Activated naive CD8-positive, alpha-beta T cell treated with anti-CD3 and anti-CD28 coated beads, Interleukin-2, amount 10 ng/mL, durations not matched to agents 7 days and 5 days (primary cell): Measurements from ENCODE around the gene TBXT. TPM values are rescaled to one million over a fixed set of nuclear protein-coding genes. Genes with fewer than 3 reads are reported as not detected.
"Not testable (repeated sequence)": the region's sequence is repeated elsewhere in the genome, so short reads cannot be mapped to it uniquely, and the experiment has no call there.

Experiments used
- ATAC-seq: fragments of 150-1000 bp; cut with Tn5 transposase; one replicate; pipeline ENCODE4 v1.10.0; 2021; ENCODE audit warnings: low read depth, moderate library complexity
- POLR2A ChIA-PET: fragments of 350-600 bp; sonication (Branson Sonifier 250); formaldehyde crosslinking; loops from one replicate; lab custom pipeline; 2021; ENCODE audit warnings: antibody characterized with exemption; lab: Charles Lee
- DNase-seq: peaks from one replicate; pipeline ENCODE4 v3.0.0; 2021
- H3K27ac Mint-ChIP-seq: one replicate; pipeline ENCODE4 v1.8.0; 2022; ENCODE audit warnings: mild to moderate bottlenecking, mixed read lengths
- H3K27me3 Mint-ChIP-seq: one replicate; pipeline ENCODE4 v1.8.0; 2022; ENCODE audit warnings: mild to moderate bottlenecking, moderate library complexity, mixed read lengths
- H3K36me3 Mint-ChIP-seq: one replicate; pipeline ENCODE4 v1.8.0; 2021; ENCODE audit warnings: mild to moderate bottlenecking, mixed read lengths
- H3K4me1 Mint-ChIP-seq: one replicate; pipeline ENCODE4 v1.8.0; 2021; ENCODE audit warnings: mixed read lengths
- H3K4me3 Mint-ChIP-seq: one replicate; pipeline ENCODE4 v1.8.0; 2022; ENCODE audit warnings: mild to moderate bottlenecking, moderate library complexity, mixed read lengths
- H3K9me3 Mint-ChIP-seq: one replicate; pipeline ENCODE4 v1.8.0; 2021; ENCODE audit warnings: mixed read lengths
- total RNA-seq, 2 experiments: library from RNA; stranded (reverse); gene quantifications; one replicate each; pipeline ENCODE4 v1.2.3, GENCODE V29; 2021

Gene TBXT
- total RNA-seq, 2 experiments from 2014 or later: not detected

DNA sequence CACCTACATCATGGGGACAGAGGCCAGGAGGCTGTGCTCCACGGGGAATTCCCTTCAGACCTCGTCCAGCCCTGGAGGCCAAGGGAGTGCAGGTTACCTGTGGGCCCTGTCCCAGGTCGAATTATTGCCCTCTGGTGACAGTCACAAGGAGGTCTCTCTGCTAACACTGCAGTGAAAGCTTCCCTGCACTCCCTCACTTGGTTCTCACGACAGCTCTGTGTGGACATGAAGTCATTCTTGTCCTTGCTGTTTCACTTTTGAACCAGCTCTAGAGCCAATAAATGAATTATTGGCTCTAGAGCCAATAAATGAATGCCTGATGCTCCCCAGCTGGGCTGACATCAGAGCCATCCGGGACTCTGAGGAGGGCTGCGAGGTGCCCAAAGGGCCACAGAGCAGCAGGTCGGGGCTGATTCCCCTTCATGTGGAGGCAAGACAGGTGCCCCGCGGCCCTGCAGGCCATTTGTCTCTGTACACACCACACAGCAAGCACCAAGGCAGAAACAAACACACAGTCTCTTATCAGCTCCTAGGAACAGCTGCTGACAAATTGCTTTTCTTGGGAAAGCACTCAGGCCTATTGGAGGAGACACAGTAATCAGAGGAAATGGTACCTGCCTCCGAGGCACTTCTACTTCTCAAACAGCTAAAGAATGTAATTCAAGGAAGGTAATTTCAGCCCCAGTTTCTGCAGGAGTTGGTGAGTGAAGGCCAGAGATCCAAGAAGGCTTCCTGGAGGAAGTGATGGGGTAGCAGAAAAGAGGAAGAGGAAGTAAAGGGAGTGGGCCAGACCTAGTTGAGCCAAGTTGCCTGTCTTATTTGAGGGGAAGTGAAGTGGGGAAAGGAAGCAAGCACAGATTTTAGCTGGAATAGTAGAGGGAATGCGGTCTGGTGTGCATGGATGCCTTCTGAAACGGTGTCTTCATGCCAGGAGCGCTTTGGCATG lies 27.5 kb upstream of the TBXT start:
- no peak overlapping the region for H3K4me3 Mint-ChIP-seq
- no peak for ATAC-seq

DNA sequence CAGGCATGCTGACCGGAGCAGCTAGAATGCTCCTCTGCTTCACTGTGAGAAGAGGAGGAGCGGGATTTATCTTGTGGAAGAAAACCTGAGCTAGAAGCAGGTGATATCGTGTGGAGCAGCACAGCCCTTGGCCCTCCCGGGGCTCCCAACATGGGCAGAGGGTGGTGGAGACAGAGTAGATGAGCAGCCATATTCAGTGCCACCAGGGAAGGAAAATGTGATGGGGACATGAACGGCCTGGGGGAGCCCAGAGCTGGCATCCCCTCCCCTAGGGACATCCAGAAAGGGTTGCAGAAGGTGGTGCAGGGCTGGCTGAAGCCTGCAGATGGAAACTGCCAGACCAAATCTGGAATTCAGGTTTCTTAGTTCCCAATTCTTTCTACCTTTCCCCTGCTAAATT lies 24.9 kb upstream of the TBXT start:
- POLR2A ChIA-PET: interaction anchor here (0.7 kb wide), 1 partner anchor 37 kb away, joined by 3 read pairs; no protein-coding TSS in a partner anchor
- H3K27me3 Mint-ChIP-seq: peaks cover 5% of the 10 kb centered on the region
- ATAC-seq (no peak), DNase-seq (no peak)
- H3K36me3 Mint-ChIP-seq: no peaks in the 10 kb centered on the region
- no peaks in the 10 kb centered on the region for H3K9me3 Mint-ChIP-seq
- peaks cover 2% of the 10 kb centered on the region for H3K4me1 Mint-ChIP-seq
- no peak overlapping the region for H3K4me3 Mint-ChIP-seq
- H3K27ac Mint-ChIP-seq: no peak overlapping the region

More for the DNA sequence above, 27.5 kb upstream of the TBXT start:
- no peaks in the 10 kb centered on the region for H3K9me3 Mint-ChIP-seq
- no peak overlapping the region for H3K27ac Mint-ChIP-seq
- POLR2A ChIA-PET: no interaction called here
- H3K27me3 Mint-ChIP-seq: peaks cover 14% of the 10 kb centered on the region
- H3K4me1 Mint-ChIP-seq: peaks cover 2% of the 10 kb centered on the region
- DNase-seq: no peak
- H3K36me3 Mint-ChIP-seq: no peaks in the 10 kb centered on the region

DNA sequence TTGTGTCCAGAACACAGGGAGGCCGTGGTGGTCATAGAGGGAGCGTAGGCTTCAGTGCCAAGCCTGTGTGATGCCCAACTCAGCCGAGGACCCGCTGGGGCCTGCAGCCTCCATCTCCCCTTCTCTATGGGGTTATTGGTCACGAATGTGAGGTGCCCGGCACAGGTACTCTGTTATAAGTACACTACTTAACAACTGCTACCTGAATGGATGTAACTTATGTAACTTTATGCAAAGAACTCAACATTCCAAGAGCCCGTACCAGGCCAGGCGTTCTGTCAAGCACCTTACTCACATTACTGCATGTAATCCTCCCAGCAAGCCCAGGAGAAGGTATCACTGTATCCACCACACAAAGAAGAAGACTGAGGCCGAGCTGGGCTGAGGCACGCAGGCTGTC lies 24.5 kb upstream of the TBXT start:
- no peak for ATAC-seq
- POLR2A ChIA-PET: interaction anchor here (0.7 kb wide), 1 partner anchor 37 kb away, joined by 3 read pairs; no protein-coding TSS in a partner anchor
- Mint-ChIP-seq H3K4me1 (peaks cover 2% of the 10 kb centered on the region), H3K36me3 (no peaks in the 10 kb centered on the region), H3K9me3 (no peaks in the 10 kb centered on the region), H3K27me3 (peaks cover 5% of the 10 kb centered on the region), H3K4me3 (no peak overlapping the region), H3K27ac (no peak overlapping the region)
- DNase-seq: no peak

DNA sequence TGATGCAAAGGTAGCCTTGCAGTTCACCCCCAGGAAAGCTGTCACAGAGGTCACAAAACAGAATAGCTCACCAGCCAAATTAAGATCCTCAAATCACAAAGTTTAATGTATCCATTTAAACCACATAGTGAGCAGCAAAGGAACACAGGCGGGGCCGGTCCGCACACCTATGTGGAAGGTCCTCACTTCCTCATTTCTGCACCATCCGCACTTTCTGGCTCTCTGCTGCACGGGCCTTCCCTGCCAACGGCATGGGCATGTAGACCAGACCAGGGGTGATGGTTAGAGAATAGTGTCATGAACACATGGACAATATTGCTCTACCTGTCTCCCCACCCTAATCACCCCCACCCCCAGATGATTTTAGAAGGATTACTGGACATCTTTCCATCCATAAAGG lies 12.1 kb upstream of the TBXT start:
- no peaks in the 10 kb centered on the region for H3K4me1 Mint-ChIP-seq
- H3K36me3 Mint-ChIP-seq: no peaks in the 10 kb centered on the region
- peaks cover 22% of the 10 kb centered on the region for H3K27me3 Mint-ChIP-seq
- no peak for ATAC-seq
- H3K4me3 Mint-ChIP-seq: no peak overlapping the region
- POLR2A ChIA-PET: no interaction called here
- DNase-seq: no peak
- H3K9me3 Mint-ChIP-seq: no peaks in the 10 kb centered on the region
- no peak overlapping the region for H3K27ac Mint-ChIP-seq

DNA sequence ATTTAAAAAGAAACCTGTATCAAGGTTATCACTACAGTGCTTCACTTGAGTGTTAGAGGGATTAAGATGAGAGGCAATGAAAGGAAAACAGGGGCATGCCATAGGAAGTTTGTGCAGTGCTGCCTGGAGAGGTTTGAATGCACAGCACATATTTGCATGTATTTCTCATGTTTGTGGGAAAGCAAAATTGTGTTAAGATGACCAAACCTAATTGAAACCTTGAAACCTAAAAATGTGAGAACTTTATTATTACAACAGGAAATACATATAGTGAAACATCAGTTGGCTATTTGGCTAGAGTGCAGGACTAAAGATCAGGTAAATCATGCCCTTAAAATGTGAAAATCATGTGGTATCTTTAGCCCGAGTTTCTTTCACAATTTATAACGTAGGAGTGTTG lies 8.5 kb upstream of the TBXT start:
- POLR2A ChIA-PET: no interaction called here
- Mint-ChIP-seq H3K27ac (no peak overlapping the region), H3K4me3 (no peak overlapping the region), H3K27me3 (peaks cover 15% of the 10 kb centered on the region), H3K9me3 (no peaks in the 10 kb centered on the region), H3K36me3 (no peaks in the 10 kb centered on the region), H3K4me1 (no peaks in the 10 kb centered on the region)
- ATAC-seq (no peak), DNase-seq (no peak)

DNA sequence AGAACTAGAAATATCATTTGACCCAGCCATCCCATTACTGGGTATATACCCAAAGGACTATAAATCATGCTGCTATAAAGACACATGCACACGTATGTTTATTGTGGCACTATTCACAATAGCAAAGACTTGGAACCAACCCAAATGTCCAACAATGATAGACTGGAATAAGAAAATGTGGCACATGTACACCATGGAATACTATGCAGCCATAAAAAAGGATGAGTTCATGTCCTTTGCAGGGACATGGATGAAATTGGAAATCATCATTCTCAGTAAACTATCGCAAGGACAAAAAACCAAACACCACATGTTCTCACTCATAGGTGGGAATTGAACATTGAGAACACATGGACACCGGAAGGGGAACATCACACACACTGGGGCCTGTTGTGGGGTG lies 7.4 kb upstream of the TBXT start:
- POLR2A ChIA-PET, H3K9me3 Mint-ChIP-seq, H3K4me1 Mint-ChIP-seq, DNase-seq, ATAC-seq, H3K4me3 Mint-ChIP-seq, H3K36me3 Mint-ChIP-seq, H3K27ac Mint-ChIP-seq: not testable (repeated sequence)
- peaks cover 22% of the 10 kb centered on the region for H3K27me3 Mint-ChIP-seq

DNA sequence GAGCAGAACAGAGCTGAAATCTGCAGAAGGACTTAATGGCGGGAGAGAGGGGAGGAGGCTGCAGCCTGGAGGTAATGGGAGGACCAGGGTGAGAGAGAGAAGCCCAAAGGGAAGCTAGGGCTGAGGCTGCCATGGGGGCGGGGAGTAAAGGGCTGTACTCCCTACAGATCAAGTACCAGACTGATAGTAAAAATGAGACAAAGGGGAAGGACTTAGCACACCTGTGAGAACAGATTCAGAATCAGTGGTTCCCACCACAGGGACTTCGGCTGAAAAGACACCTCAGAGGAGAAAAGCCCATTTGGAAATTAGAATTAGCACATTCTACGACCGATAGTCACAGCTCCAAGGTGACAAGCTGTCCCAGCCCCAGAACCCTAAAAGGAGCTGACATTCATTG lies 6.4 kb upstream of the TBXT start:
- H3K27me3 Mint-ChIP-seq: peaks cover 27% of the 10 kb centered on the region
- ATAC-seq: no peak

DNA sequence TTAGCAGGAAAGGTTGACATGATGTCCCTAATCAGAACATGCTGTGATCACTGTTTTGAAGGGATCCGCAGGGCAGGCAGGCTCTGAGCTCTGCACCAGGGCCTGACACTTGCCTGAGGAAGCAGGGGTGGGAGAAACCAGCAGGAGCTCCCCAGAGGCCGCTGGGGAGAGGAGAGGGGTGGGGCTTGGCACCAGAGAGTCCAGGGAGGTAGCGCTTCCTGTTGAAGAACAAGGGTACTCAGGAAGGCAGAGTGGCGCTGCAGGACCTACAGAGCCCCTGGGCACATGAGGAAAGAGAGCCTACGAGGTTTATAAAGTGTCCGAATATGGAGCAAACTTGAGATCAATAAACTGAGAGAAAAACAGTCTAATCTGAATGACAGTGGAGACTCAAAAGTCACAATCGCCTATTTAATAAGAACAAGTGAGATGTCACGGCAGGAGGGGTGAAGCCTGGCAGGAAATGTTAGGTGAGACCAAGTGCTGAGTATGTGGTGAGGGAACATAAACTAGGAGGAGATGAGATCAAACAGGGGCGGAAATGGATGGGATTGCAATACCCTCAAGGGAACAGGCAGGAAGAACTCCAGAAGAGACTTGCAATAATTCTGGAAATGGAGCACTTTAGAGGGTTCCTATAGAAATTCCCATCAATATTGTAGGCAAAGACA lies 5.8 kb upstream of the TBXT start:
- no peaks in the 10 kb centered on the region for H3K36me3 Mint-ChIP-seq
- peaks cover 33% of the 10 kb centered on the region for H3K27me3 Mint-ChIP-seq
- DNase-seq (no peak), ATAC-seq (no peak)
- H3K27ac Mint-ChIP-seq: no peak overlapping the region
- H3K4me1 Mint-ChIP-seq: peaks cover 3% of the 10 kb centered on the region
- H3K4me3 Mint-ChIP-seq: no peak overlapping the region
- POLR2A ChIA-PET: no interaction called here
- no peaks in the 10 kb centered on the region for H3K9me3 Mint-ChIP-seq

More for the DNA sequence above, 6.4 kb upstream of the TBXT start:
- no peaks in the 10 kb centered on the region for H3K4me1 Mint-ChIP-seq
- no peak overlapping the region for H3K27ac Mint-ChIP-seq
- no peak overlapping the region for H3K4me3 Mint-ChIP-seq
- H3K36me3 Mint-ChIP-seq: no peaks in the 10 kb centered on the region
- no peaks in the 10 kb centered on the region for H3K9me3 Mint-ChIP-seq
- no peak for DNase-seq
- POLR2A ChIA-PET: no interaction called here

DNA sequence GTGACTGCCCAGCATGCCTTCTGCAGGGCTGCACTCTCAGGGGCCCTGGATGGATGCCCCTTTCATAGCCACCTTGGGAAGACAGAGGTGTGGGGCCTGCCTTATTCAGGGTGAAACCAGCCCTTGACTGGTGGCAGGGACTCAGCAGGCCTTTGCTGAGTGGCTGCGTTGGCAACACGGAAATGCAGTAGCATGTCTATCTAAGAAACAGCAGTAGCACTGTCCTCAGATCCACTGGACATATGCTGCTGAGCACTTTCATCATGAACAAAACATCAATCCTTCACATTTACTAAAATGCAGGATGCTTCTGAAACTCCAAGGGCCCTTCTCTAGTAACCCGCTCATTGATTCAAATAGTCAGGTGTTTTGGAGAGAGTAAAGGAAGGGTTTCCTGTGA lies 4.9 kb upstream of the TBXT start:
- no peaks in the 10 kb centered on the region for H3K36me3 Mint-ChIP-seq
- peaks cover 5% of the 10 kb centered on the region for H3K4me1 Mint-ChIP-seq
- no peaks in the 10 kb centered on the region for H3K9me3 Mint-ChIP-seq
- POLR2A ChIA-PET: no interaction called here
- ATAC-seq (no peak), DNase-seq (no peak)
- no peak overlapping the region for H3K27ac Mint-ChIP-seq
- peaks cover 33% of the 10 kb centered on the region for H3K27me3 Mint-ChIP-seq
- no peak overlapping the region for H3K4me3 Mint-ChIP-seq

DNA sequence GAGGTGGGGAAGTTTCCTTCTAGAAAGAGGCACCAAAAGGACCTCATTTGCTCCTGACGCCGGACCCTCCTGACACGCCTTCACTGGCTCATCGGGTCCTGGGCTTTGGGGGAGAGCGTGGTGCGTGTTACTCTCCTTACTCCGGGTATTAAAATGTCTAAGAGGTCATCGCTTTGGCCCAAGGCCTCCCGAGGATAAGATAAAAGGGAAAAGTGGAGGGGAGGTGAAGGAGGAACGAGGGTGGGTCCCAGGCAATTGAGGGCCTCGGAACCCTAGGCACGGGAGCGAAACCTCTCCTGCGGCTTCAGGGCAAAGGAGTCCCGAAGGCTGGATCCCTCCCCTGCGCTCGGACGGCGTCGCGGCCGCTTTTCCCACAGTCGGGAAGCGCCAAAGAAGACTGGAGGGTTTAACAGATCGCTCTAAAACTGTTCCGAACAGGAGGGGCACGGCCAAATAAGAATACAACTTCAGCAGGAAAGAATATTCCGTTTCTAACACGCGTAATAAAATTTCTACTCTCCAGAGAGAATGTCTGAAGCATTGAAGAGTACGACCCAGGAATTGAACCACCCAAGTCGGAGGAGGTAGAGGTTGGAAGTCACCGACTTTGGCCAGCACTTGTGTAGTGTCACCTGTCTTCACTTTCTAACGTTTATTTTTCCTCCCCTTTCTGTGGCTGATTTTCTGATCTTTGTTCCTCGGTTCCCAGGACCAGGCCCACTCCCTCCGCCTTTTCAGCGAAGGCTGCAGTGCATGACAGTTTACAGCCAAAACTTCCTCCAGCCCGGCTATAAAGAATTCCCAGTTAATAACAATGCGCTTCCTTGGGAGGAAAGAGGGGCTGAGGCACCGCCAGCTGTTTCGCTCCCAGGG lies 2.1 kb upstream of the TBXT start:
- H3K4me3 Mint-ChIP-seq: no peak overlapping the region
- H3K9me3 Mint-ChIP-seq: no peaks in the 10 kb centered on the region
- DNase-seq (no peak), ATAC-seq (no peak)
- peaks cover 54% of the 10 kb centered on the region for H3K27me3 Mint-ChIP-seq
- H3K4me1 Mint-ChIP-seq: peaks cover 5% of the 10 kb centered on the region
- no peaks in the 10 kb centered on the region for H3K36me3 Mint-ChIP-seq
- POLR2A ChIA-PET: no interaction called here
- no peak overlapping the region for H3K27ac Mint-ChIP-seq

DNA sequence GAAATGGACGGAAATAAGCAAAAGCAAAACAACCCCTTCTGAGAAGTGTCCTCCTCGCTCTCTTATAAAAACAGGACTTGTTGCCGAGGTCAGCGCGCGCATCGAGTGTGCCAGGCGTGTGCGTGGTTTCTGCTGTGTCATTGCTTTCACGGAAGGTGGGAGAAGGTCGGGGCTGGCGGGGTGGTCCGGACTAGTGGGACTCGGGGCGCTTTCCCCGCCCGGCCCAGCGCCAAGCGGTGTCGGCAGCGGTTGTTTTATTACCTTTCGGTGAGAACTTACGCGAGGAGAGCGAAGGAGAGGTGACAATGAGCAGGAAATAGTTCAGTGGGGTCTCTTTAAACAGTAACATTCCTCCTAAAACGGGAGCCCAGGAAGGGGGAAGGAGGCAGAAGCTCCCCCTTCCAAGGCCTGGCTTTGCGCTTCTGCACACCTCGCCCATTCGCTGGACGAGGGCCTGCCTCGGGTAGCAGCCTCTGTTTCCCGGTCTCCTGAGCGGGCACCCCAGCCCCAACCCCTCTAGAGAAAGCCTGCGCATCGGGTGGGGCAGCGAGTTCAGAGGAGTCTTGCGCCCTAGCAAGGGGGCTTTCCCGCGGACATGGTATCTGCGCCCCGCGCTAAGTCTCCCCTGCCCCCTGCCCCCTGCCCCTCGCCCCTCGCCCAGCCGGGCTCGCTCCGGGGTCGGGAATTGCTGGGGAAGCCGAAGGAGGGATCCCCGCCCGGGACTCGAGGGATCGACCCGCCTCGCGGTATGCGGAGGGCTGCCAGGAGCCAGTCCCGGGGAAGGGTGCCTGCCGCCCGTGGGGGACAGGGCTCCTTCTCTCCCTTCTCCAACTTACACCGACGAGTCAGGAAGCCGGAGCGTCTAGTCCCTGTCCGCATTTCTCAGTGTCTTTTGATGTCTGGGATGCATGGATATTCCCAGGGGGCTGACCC lies 1.2 kb upstream of the TBXT start:
- Mint-ChIP-seq H3K4me1 (peaks cover 5% of the 10 kb centered on the region), H3K4me3 (peak overlapping the region; percentile 79), H3K27me3 (peaks cover 63% of the 10 kb centered on the region), H3K9me3 (no peaks in the 10 kb centered on the region), H3K36me3 (no peaks in the 10 kb centered on the region), H3K27ac (peak overlapping the region; percentile 57)
- ATAC-seq (no peak), DNase-seq (peak; percentile 32)
- POLR2A ChIA-PET: no interaction called here

DNA sequence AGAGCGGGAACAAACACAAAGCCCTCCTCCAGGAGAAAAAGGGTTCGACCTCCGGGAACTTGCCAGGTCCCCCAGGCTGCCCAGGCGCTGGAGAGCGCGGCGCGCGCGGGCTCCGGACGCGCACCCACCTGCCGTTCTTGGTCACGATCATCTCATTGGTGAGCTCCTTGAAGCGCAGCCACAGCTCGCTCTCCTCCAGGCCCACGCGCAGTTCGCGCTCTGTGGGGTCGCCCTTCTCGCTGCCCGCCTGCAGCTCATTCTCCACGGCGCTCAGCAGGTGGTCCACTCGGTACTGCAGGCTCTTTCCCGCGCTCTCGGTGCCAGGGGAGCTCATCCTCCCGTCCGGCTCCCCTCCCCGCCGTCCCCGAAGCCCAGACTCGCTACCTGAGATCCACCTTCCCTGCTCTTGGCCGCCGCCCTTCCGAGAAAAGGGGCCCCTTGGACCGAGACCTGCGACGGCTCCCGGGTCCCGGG lies 356 bp downstream of the TBXT start:
- Mint-ChIP-seq H3K27ac (no peak overlapping the region), H3K36me3 (no peaks in the 10 kb centered on the region), H3K9me3 (no peaks in the 10 kb centered on the region), H3K27me3 (peaks cover 70% of the 10 kb centered on the region), H3K4me1 (peaks cover 5% of the 10 kb centered on the region), H3K4me3 (no peak overlapping the region)
- no peak for DNase-seq
- ATAC-seq: no peak
- POLR2A ChIA-PET: interaction anchor here (0.6 to 1.0 kb wide), 2 partner anchors 14 to 460 kb away, joined by 3 read pairs; partner anchors contain the start of gene RPS6KA2
